GM19395 (cell line): Measurements from ENCODE around the gene MYRF.

ENCODE experiments used
- ATAC-seq: cut with Tn5 transposase; IDR thresholded peaks from one replicate; pipeline ENCODE4 v1.9.1; 2021; ENCODE audit warnings: mild to moderate bottlenecking, moderate library complexity; ENCODE audit not compliant: unreplicated experiment

MYRF gene

DNA sequence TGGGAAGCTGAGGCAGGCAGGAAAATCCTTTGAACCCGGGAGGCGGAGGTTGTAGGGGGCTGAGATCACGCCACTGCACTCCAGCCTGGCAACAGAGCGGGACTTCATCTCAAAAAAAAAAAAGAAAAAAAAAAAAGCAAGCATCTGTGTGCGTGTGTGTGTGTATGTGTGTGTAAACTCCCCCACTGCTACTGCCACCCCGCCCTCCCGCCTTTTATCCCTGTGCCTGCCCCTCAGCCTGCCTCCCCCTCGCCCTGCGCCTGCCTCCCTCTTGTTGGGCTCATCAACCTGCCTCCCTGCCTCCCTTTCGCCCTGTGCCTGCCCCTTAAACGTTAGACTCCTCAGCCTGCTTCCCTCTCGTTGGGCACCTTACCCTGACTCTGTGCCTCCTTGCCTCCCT, 22.0 kb downstream of the MYRF start:
- no peak for ATAC-seq

DNA sequence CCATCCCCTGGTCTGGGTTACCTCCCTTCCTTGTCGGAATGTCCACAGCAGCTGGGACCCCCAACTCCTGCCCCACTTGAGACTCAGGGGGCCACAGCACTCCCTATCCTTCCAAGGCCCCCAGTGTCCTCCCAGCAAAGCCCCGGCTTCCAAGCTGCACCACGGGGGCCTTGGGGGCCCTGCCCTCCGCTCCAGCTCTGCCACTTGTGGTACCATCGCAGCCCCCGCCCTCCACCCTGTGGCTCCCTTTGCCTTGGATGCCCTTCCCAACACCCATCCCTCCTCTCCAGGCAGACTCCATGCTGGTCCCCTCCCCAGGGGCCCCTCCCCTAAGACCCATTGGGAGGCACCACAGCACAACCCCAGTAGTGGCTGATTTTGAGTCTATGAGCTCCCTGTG, 22.7 kb downstream of the MYRF start:
- no peak for ATAC-seq

GRCh38 chr11:61775606-61776554, 23.4 kb downstream of the MYRF start:
- no peak for ATAC-seq

- ATAC-seq = peak; percentile 60
Measured at GRCh38 chr11:61776561-61777075, 24.2 kb downstream of the MYRF start.

- ATAC-seq = no peak
Measured at GRCh38 chr11:61777234-61778090, 25.0 kb downstream of the MYRF start.

GRCh38 chr11:61778357-61778886, 26.0 kb downstream of the MYRF start:
- no peak for ATAC-seq

- no peak for ATAC-seq
Measured at GRCh38 chr11:61778920-61779650, 26.6 kb downstream of the MYRF start.

- no peak for ATAC-seq
Measured at GRCh38 chr11:61779666-61780525, 27.5 kb downstream of the MYRF start.

DNA sequence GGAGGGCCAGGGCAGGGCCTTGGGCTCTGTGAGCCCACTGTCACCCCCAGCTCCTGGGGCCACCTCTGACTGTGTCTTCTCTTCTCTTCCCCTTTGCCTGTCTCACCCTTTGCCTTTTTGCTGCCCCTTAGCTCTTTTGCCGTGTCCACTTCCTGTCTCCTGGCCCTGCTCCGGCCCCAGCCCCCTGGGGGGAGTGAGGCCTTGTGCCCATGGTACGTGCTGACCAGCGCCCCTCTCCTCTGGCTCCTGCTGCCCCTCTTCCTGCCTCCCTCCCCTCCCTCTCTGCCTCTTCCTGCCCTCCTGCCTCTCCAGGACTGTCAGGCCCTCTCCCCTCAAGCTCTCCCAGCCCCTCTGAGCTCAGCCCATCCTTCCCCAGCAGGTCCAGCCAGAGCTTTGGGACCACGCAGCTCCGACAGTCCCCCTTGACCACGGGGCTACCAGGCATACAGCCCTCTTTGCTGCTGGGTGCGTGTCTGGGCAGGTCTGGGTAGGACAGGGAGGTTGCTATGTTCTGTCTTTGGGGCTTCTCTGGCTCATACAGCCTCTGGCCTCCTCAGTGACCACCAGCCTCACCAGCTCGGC, 28.2 kb downstream of the MYRF start:
- no peak for ATAC-seq

GRCh38 chr11:61781585-61781984, 29.1 kb downstream of the MYRF start:
- no peak for ATAC-seq

DNA sequence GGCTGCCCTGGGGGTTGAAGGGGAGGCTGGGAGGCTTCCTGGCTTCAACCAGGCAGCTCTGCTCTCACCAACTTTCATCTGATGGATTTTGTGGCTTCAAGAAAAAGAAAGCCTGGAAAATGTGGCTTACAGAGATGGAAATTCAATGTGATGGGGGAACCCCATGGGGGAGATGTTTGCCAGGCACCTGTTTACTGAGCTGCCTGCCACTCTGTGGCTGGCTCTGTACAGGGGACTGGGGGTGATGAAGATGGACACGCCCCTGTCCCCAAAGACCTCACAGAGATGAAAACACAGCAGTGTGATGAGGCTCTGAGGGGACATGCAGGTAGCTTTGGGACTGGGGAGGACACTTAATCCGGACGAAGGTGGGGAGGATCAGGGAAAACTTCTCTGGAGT, 29.9 kb downstream of the MYRF start:
- ATAC-seq = no peak

DNA sequence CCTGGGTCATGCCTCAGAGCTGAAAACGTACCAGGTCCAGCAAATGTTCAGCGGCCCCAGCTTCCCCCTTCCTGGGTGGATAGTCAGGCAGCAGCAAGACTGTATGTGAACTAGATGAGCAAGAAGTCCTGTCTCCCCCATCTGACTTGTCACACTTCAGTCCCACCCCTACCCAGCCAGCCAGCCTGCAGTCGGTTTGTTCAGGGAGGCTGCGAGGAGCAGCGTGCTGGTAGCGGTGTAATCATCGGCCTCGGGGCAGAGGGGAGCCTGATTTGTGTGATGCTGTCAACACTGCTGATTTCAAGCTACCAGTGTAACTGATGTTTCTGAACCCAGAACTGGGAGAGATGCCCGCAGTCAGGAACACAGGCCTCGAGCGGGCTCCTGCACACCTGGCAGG, 30.4 kb downstream of the MYRF start:
- ATAC-seq = no peak

DNA sequence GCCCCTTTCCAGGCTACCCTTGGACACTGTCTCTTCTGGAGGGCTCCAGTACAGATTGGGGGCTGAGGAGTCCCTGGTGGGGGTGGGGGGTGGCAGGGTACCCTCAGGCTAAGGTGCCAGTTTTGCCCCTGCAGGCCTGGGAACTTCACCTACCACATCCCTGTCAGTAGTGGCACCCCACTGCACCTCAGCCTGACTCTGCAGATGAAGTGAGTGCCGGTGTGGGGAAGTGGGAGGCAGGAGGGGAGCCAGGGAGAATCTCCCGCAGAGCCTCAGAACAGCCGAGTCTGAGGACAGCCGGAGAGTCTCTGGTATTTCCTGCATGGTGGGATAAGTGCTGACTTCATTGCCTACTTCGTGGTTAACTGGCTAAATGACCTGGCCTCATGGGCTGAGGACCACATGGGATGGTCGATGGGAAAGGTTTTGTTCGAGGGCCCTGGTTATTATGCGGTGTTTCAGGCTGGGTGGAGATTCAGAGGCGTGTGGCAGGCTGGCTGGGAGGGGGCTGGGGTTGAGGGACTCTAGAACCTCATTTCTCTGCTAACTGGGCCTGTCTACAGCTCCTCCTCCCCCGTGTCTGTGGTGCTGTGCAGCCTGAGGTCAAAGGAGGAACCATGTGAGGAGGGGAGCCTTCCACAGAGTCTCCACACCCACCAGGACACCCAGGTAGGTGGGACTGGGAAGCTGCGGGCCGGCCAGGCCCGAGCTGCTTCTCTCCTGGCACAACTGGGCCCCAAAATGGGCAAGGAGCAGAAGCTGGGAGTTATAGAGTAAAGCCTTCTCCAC, 31.5 kb downstream of the MYRF start:
- ATAC-seq = no peak

- ATAC-seq = no peak
Measured at GRCh38 chr11:61784506-61784805, 32.0 kb downstream of the MYRF start.

DNA sequence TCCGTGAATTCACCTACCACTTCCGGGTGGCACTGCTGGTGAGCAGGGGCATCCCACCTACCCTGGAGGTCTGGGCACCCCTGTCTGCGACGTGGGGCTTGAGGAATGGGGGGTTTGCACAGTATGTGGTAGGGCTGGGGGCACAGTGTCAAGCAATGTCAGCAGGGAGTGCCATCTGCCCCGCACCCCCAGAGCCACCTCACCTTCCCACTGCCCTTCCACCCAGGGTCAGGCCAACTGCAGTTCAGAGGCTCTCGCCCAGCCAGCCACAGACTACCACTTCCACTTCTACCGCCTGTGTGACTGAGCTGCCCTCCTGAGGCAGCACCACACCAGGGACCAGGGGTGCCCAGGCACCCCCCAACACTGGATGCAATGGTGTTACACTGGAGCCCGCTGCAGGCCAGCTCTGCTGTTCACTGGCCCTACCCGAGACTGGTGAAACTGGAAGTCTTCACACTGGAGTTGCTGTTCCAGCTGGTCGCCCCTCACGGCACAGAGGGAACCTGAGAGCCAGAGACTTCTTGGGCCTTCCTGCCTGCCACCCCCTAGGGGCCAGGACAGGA, 33.5 kb downstream of the MYRF start:
- ATAC-seq = no peak

- no peak for ATAC-seq
Measured at GRCh38 chr11:61787928-61788491, 35.6 kb downstream of the MYRF start.

GRCh38 chr11:61791737-61792309, 39.4 kb downstream of the MYRF start:
- peak; percentile 39 for ATAC-seq
